ENCODE results near the gene KRTAP10-5.

KRTAP10-5 gene

GRCh38 chr21:44547656-44548331, 32.6 kb downstream of the KRTAP10-5 start:
- Histone ChIP-seq H3K4me3 (ENCODE audit: control insufficient read depth in 1 of 7, extremely low read depth in 1 of 7, insufficient read depth in 4 of 7, low read depth in 2 of 7, low read length in 6 of 7) (no peak overlapping the region), H3K36me3 (ENCODE audit: control insufficient read depth in 4 of 4, insufficient read depth in 4 of 4, low read length in 3 of 4) (no peaks in the 10 kb centered on the region), H3K4me1 (ENCODE audit: control extremely low read depth in 1 of 4, control insufficient read depth in 4 of 4, insufficient read depth in 4 of 4, low read length in 3 of 4) (no peaks in the 10 kb centered on the region), H3K27ac (ENCODE audit: insufficient read depth in 1 of 2, low read depth in 1 of 2, low read length in 2 of 2, poor library complexity in 1 of 2, severe bottlenecking in 2 of 2) (no peak overlapping the region), H3K9me3 (ENCODE audit: control extremely low read depth in 1 of 5, control insufficient read depth in 4 of 5, insufficient read depth in 2 of 5, low read depth in 1 of 5, low read length in 4 of 5) (peaks cover 3 to 18% (median 5%) of the 10 kb centered on the region in 5 experiments), H3K27me3 (replicated peaks in 2 of 5; ENCODE audit: control insufficient read depth in 4 of 5, insufficient read depth in 5 of 5, low read length in 4 of 5) (peaks cover 0 to 51% (median 6%) of the 10 kb centered on the region in 5 experiments)
- ChIA-PET CTCF (interaction anchor here (1.0 kb wide), 1 partner anchor 11 kb away, joined by 4 read pairs; no protein-coding TSS in a partner anchor), POLR2A (no interaction called here)
- WGBS (ENCODE audit: insufficient coverage), result 50% methylated on average over 4 of the region's 5 CpGs
- DNase-seq, result no peak

- H3K36me3 ChIP-seq (ENCODE audit: control insufficient read depth in 4 of 4, insufficient read depth in 4 of 4, low read length in 3 of 4), result no peaks in the 10 kb centered on the region
- peaks cover 3 to 18% (median 10%) of the 10 kb centered on the region in 5 experiments for H3K9me3 ChIP-seq (ENCODE audit: control extremely low read depth in 1 of 5, control insufficient read depth in 4 of 5, insufficient read depth in 2 of 5, low read depth in 1 of 5, low read length in 4 of 5)
- DNase-seq, result no peak
- H3K27me3 ChIP-seq (replicated peaks in 2 of 5; ENCODE audit: control insufficient read depth in 4 of 5, insufficient read depth in 5 of 5, low read length in 4 of 5), result peaks cover 0 to 39% (median 10%) of the 10 kb centered on the region in 5 experiments
- no peaks in the 10 kb centered on the region for H3K4me1 ChIP-seq (ENCODE audit: control extremely low read depth in 1 of 4, control insufficient read depth in 4 of 4, insufficient read depth in 4 of 4, low read length in 3 of 4)
- no peak overlapping the region for H3K4me3 ChIP-seq (ENCODE audit: control insufficient read depth in 1 of 7, extremely low read depth in 1 of 7, insufficient read depth in 4 of 7, low read depth in 2 of 7, low read length in 6 of 7)
- ChIA-PET CTCF (no interaction called here), POLR2A (no interaction called here)
- H3K27ac ChIP-seq (ENCODE audit: insufficient read depth in 1 of 2, low read depth in 1 of 2, low read length in 2 of 2, poor library complexity in 1 of 2, severe bottlenecking in 2 of 2), result no peak overlapping the region
- whole genome bisulfite sequencing (ENCODE audit: insufficient coverage), result 100% methylated on average over 1 of the region's 3 CpGs
Measured at GRCh38 chr21:44544566-44544965, 35.8 kb downstream of the KRTAP10-5 start.

GRCh38 chr21:44542716-44543115, 37.7 kb downstream of the KRTAP10-5 start:
- Histone ChIP-seq H3K27me3 (replicated peaks in 2 of 5; ENCODE audit: control insufficient read depth in 4 of 5, insufficient read depth in 5 of 5, low read length in 4 of 5) (peaks cover 0 to 20% (median 4%) of the 10 kb centered on the region in 5 experiments), H3K4me1 (ENCODE audit: control extremely low read depth in 1 of 4, control insufficient read depth in 4 of 4, insufficient read depth in 4 of 4, low read length in 3 of 4) (no peaks in the 10 kb centered on the region), H3K27ac (ENCODE audit: insufficient read depth in 1 of 2, low read depth in 1 of 2, low read length in 2 of 2, poor library complexity in 1 of 2, severe bottlenecking in 2 of 2) (no peak overlapping the region), H3K4me3 (ENCODE audit: control insufficient read depth in 1 of 7, extremely low read depth in 1 of 7, insufficient read depth in 4 of 7, low read depth in 2 of 7, low read length in 6 of 7) (no peak overlapping the region), H3K9me3 (ENCODE audit: control extremely low read depth in 1 of 5, control insufficient read depth in 4 of 5, insufficient read depth in 2 of 5, low read depth in 1 of 5, low read length in 4 of 5) (peaks cover 3 to 15% (median 8%) of the 10 kb centered on the region in 5 experiments), H3K36me3 (ENCODE audit: control insufficient read depth in 4 of 4, insufficient read depth in 4 of 4, low read length in 3 of 4) (no peaks in the 10 kb centered on the region)
- POLR2A ChIA-PET, result no interaction called here
- WGBS (ENCODE audit: insufficient coverage), result 100% methylated on average over 1 of the region's 1 CpG
- CTCF ChIA-PET, result no interaction called here
- no peak for DNase-seq

GRCh38 chr21:44540741-44541288, 39.6 kb downstream of the KRTAP10-5 start:
- ChIA-PET POLR2A (no interaction called here), CTCF (interaction anchor here (0.6 kb wide), 1 partner anchor 24 kb away, joined by 4 read pairs; no protein-coding TSS in a partner anchor)
- H3K27me3 ChIP-seq (replicated peaks in 2 of 5; ENCODE audit: control insufficient read depth in 4 of 5, insufficient read depth in 5 of 5, low read length in 4 of 5), result peaks cover 0 to 8% (median 3%) of the 10 kb centered on the region in 5 experiments
- H3K36me3 ChIP-seq (ENCODE audit: control insufficient read depth in 4 of 4, insufficient read depth in 4 of 4, low read length in 3 of 4), result no peaks in the 10 kb centered on the region
- no peak overlapping the region for H3K27ac ChIP-seq (ENCODE audit: insufficient read depth in 1 of 2, low read depth in 1 of 2, low read length in 2 of 2, poor library complexity in 1 of 2, severe bottlenecking in 2 of 2)
- no peak for DNase-seq
- H3K4me3 ChIP-seq (ENCODE audit: control insufficient read depth in 1 of 7, extremely low read depth in 1 of 7, insufficient read depth in 4 of 7, low read depth in 2 of 7, low read length in 6 of 7), result no peak overlapping the region
- H3K4me1 ChIP-seq (ENCODE audit: control extremely low read depth in 1 of 4, control insufficient read depth in 4 of 4, insufficient read depth in 4 of 4, low read length in 3 of 4), result no peaks in the 10 kb centered on the region
- WGBS (ENCODE audit: insufficient coverage), result 78% methylated on average over 7 of the region's 11 CpGs
- H3K9me3 ChIP-seq (ENCODE audit: control extremely low read depth in 1 of 5, control insufficient read depth in 4 of 5, insufficient read depth in 2 of 5, low read depth in 1 of 5, low read length in 4 of 5), result peaks cover 0 to 5% (median 0%) of the 10 kb centered on the region in 5 experiments

GRCh38 chr21:44539991-44540666, 40.3 kb downstream of the KRTAP10-5 start, which contains the start of gene KRTAP10-1:
KRTAP10-1 (minus strand) TSS chr21:44540195; CDS start chr21:44540150, 45 bp downstream.
- 90% methylated on average over 19 of the region's 21 CpGs for WGBS (ENCODE audit: insufficient coverage)
- H3K27me3 ChIP-seq (replicated peaks in 2 of 5; ENCODE audit: control insufficient read depth in 4 of 5, insufficient read depth in 5 of 5, low read length in 4 of 5), result peaks cover 0 to 11% (median 3%) of the 10 kb centered on the region in 5 experiments
- H3K36me3 ChIP-seq (ENCODE audit: control insufficient read depth in 4 of 4, insufficient read depth in 4 of 4, low read length in 3 of 4), result no peaks in the 10 kb centered on the region
- no peak for DNase-seq
- no peak within 1 kb of the TSS for H3K27ac ChIP-seq (ENCODE audit: insufficient read depth in 1 of 2, low read depth in 1 of 2, low read length in 2 of 2, poor library complexity in 1 of 2, severe bottlenecking in 2 of 2)
- POLR2A ChIA-PET, result no interaction called here
- H3K4me1 ChIP-seq (ENCODE audit: control extremely low read depth in 1 of 4, control insufficient read depth in 4 of 4, insufficient read depth in 4 of 4, low read length in 3 of 4), result no peaks in the 10 kb centered on the region
- peaks cover 0 to 5% (median 0%) of the 10 kb centered on the region in 5 experiments for H3K9me3 ChIP-seq (ENCODE audit: control extremely low read depth in 1 of 5, control insufficient read depth in 4 of 5, insufficient read depth in 2 of 5, low read depth in 1 of 5, low read length in 4 of 5)
- no peak within 1 kb of the TSS for H3K4me3 ChIP-seq (ENCODE audit: control insufficient read depth in 1 of 7, extremely low read depth in 1 of 7, insufficient read depth in 4 of 7, low read depth in 2 of 7, low read length in 6 of 7)
- CTCF ChIA-PET, result interaction anchor here (0.6 kb wide), 1 partner anchor 25 kb away, joined by 4 read pairs; no protein-coding TSS in a partner anchor

GRCh38 chr21:44539046-44539445, 41.4 kb downstream of the KRTAP10-5 start:
- Histone ChIP-seq H3K27me3 (replicated peaks in 2 of 5; ENCODE audit: control insufficient read depth in 4 of 5, insufficient read depth in 5 of 5, low read length in 4 of 5) (peaks cover 0 to 11% (median 3%) of the 10 kb centered on the region in 5 experiments), H3K9me3 (ENCODE audit: control extremely low read depth in 1 of 5, control insufficient read depth in 4 of 5, insufficient read depth in 2 of 5, low read depth in 1 of 5, low read length in 4 of 5) (peaks cover 0 to 5% (median 0%) of the 10 kb centered on the region in 5 experiments), H3K27ac (ENCODE audit: insufficient read depth in 1 of 2, low read depth in 1 of 2, low read length in 2 of 2, poor library complexity in 1 of 2, severe bottlenecking in 2 of 2) (no peak overlapping the region), H3K4me3 (ENCODE audit: control insufficient read depth in 1 of 7, extremely low read depth in 1 of 7, insufficient read depth in 4 of 7, low read depth in 2 of 7, low read length in 6 of 7) (no peak overlapping the region), H3K36me3 (ENCODE audit: control insufficient read depth in 4 of 4, insufficient read depth in 4 of 4, low read length in 3 of 4) (no peaks in the 10 kb centered on the region), H3K4me1 (ENCODE audit: control extremely low read depth in 1 of 4, control insufficient read depth in 4 of 4, insufficient read depth in 4 of 4, low read length in 3 of 4) (no peaks in the 10 kb centered on the region)
- POLR2A ChIA-PET, result no interaction called here
- 88% methylated on average over 8 of the region's 14 CpGs for WGBS (ENCODE audit: insufficient coverage)
- CTCF ChIA-PET, result no interaction called here
- no peak for DNase-seq

Measured in common myeloid progenitor, CD34-positive (primary cell).